Measurements from ENCODE around the gene PARD3B.

- TF ChIP-seq CTCF (IDR thresholded peaks at IDR 0.05 in 2 of 3, conservative IDR thresholded peaks at IDR 0.05 in 1 of 3; ENCODE audit: control insufficient read depth in 2 of 3, extremely low read depth in 1 of 3, insufficient read depth in 1 of 3, low read depth in 3 of 3, low read length in 3 of 3) (no peak), REST (IDR thresholded peaks at IDR 0.05; ENCODE audit: low read depth, low read length) (no peak)
These were observed 335.7 kb downstream of the PARD3B start for GRCh38 chr2:204880928-204881327.
